HL-60 (cell line): Measurements from ENCODE around the gene SHFL.

Source experiments
- CTCF ChIP-seq: IDR thresholded peaks from one replicate; pipeline ENCODE4 v1.5.1; 2011; ENCODE audit warnings: low read length, control low read depth, inconsistent platforms; ENCODE audit not compliant: insufficient read depth
- GABPA ChIP-seq: IDR thresholded peaks from 2 replicates; pipeline ENCODE4 v1.6.1; 2012; ENCODE audit warnings: low read depth

GRCh38 chr19:10044390-10044789 is 41.7 kb upstream of the SHFL start:
- TF ChIP-seq CTCF (no peak), GABPA (no peak)
